ENCODE results near the gene PITX3.

DNA sequence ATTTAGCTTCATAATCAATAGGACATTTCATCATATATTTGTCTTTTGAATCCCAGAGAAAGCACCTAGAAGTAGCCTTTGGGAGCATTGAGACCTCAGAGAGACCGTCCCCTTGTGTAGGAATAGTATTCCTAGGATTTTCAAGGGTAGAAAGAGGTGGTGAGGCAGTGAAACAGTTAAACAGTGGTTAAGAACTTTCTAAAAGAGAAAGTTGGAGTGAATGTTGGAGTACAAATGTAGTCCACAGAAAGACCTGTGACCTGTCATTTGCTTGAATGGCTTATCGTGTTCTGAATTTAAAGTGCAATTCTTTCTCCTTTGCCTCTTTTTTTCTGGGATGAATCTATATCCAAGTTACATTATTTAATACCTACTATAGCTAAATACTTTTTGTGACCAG, 34.0 kb upstream of the PITX3 start:
- TF ChIP-seq POLR2A (IDR thresholded peaks at IDR 0.05; ENCODE audit: low read depth, low read length) = no peak
- no peak for TF ChIP-seq POLR2AphosphoS5 (IDR thresholded peaks at IDR 0.05; ENCODE audit: low read depth, low read length)

Measured in GM12891 (cell line).